K562 (cell line): ENCODE results near the gene RAB26. TPM values are rescaled to one million over a fixed set of nuclear protein-coding genes. Genes with fewer than 3 reads are reported as not detected.

Experiments used
- ATAC-seq: fragments of 200-7000 bp; cut with Tn5 transposase; 3 replicates; pipeline ENCODE4 v1.9.1; 2020; ENCODE audit warnings: moderate library complexity
- BruUV-seq: library from RNA; stranded (reverse); fragments of 400-500 nt; replicated peaks from 2 replicates; lab custom pipeline; 2021; lab: Mats Ljungman, UMichigan
- CTCF ChIA-PET: fragments of 300-600 bp; formaldehyde crosslinking; extraction: SDS; loops from one replicate; lab custom pipeline; 2021; ENCODE audit warnings: low intra/inter-chr PET ratio; lab: Yijun Ruan, JAX
- POLR2A ChIA-PET: fragments of 300-600, 350-650 bp; sonication (Branson Sonifier 250); formaldehyde crosslinking; extraction: SDS; loops from one replicate; lab custom pipeline; 2021; ENCODE audit warnings: antibody characterized with exemption, inconsistent platforms; lab: Yijun Ruan, JAX
- DNase-seq, 4 experiments: peaks; one replicate each; pipeline versions ENCODE4 v3.0.0 to v3.0.0-alpha.2; 2011 to 2018; ENCODE audit warnings: low spot score in 3 of 4, mixed read lengths in 3 of 4; ENCODE audit errors: extremely low read depth in 1 of 4
- FAIRE-seq: peaks from 2 replicates; lab custom pipeline; 2011; peaks lifted over from hg19 to GRCh38; lab: Jason Lieb, UNC
- H2AFZ ChIP-seq: 2 replicates; pipeline ENCODE4 v1.6.0; 2011; ENCODE audit warnings: low read depth, low read length, control low read depth, inconsistent platforms
- H3K27ac ChIP-seq: fragments of 200-600 bp; 3 replicates; pipeline ENCODE4 v1.8.0; 2011; ENCODE audit warnings: low read depth, mild to moderate bottlenecking, control low read depth, inconsistent platforms, low read length, moderate library complexity, mixed read lengths; ENCODE audit errors: extremely low read depth
- H3K27me3 ChIP-seq, 2 experiments: fragments of 300-600 bp in 1 of 2; 2 replicates in 1 of 2; 3 replicates in 1 of 2; pipeline versions ENCODE4 v1.6.0 to v1.8.0; 2011; ENCODE audit warnings: inconsistent platforms in 2 of 2, low read length in 2 of 2, mild to moderate bottlenecking in 1 of 2, mixed read lengths in 1 of 2, moderate library complexity in 1 of 2; ENCODE audit not compliant: control insufficient read depth in 2 of 2, insufficient read depth in 2 of 2
- H3K36me3 ChIP-seq: fragments of 300-600 bp; 3 replicates; pipeline ENCODE4 v1.8.0; 2011; ENCODE audit warnings: mild to moderate bottlenecking, low read length, inconsistent platforms; ENCODE audit not compliant: control insufficient read depth, insufficient read depth
- H3K4me1 ChIP-seq, 2 experiments: fragments of 200-600 bp in 1 of 2; replicated peaks in 1 of 2; 2 replicates in 1 of 2; 3 replicates in 1 of 2; pipeline versions ENCODE4 v1.5.1 to v1.8.0; 2011; ENCODE audit warnings: inconsistent platforms in 2 of 2, low read length in 2 of 2, mild to moderate bottlenecking in 1 of 2, mixed read lengths in 1 of 2, moderate library complexity in 1 of 2; ENCODE audit not compliant: control insufficient read depth in 2 of 2, insufficient read depth in 2 of 2
- H3K4me2 ChIP-seq: 2 replicates; pipeline ENCODE4 v1.6.1; 2011; ENCODE audit warnings: low read length, control low read depth, inconsistent platforms, mixed read lengths; ENCODE audit not compliant: insufficient read depth
- H3K4me3 ChIP-seq: fragments of 200-600 bp; sonication (generic), shearing (Covaris generic); 2 replicates; pipeline ENCODE4 v1.5.1; 2016; ENCODE audit warnings: control low read depth, inconsistent platforms
- H3K79me2 ChIP-seq: fragments of 200-600 bp; 3 replicates; pipeline ENCODE4 v1.8.0; 2011; ENCODE audit warnings: low read length, inconsistent platforms; ENCODE audit not compliant: control insufficient read depth, insufficient read depth
- H3K9ac ChIP-seq, 2 experiments: 2 replicates each; pipeline versions ENCODE4 v1.6.0 to v1.6.1; 2011; ENCODE audit warnings: low read depth in 2 of 2, low read length in 2 of 2, control low read depth in 1 of 2, inconsistent platforms in 1 of 2, mild to moderate bottlenecking in 1 of 2, mixed read lengths in 1 of 2; ENCODE audit not compliant: insufficient read depth in 1 of 2
- H3K9me1 ChIP-seq: one replicate; pipeline ENCODE4 v1.6.0; 2011; ENCODE audit warnings: inconsistent platforms, mild to moderate bottlenecking, low read length, moderate library complexity; ENCODE audit not compliant: control insufficient read depth, insufficient read depth
- H3K9me3 ChIP-seq: replicated peaks from 2 replicates; pipeline ENCODE4 v1.5.1; 2011; ENCODE audit warnings: low read depth, low read length, inconsistent platforms; ENCODE audit not compliant: control insufficient read depth, insufficient read depth
- H4K20me1 ChIP-seq: replicated peaks from 2 replicates; pipeline ENCODE4 v1.6.1; 2011; ENCODE audit warnings: low read length, inconsistent platforms, mixed read lengths; ENCODE audit not compliant: control insufficient read depth, insufficient read depth
- CBX2 ChIP-seq: fragments of 200-600 bp; sonication (generic); IDR thresholded peaks from one replicate; pipeline ENCODE4 v1.6.1; 2012; ENCODE audit warnings: mild to moderate bottlenecking, low read length, inconsistent platforms; ENCODE audit not compliant: insufficient read depth, poor library complexity, severe bottlenecking
- POLR2G ChIP-seq: fragments of 200-400 bp; formaldehyde crosslinking; IDR thresholded peaks from 2 replicates; pipeline ENCODE4 v1.6.1; 2017; ENCODE audit warnings: low read depth, mild to moderate bottlenecking, antibody characterized with exemption, low read length, moderate library complexity
- WGBS: fragments of 100-300 bp; shearing (Covaris generic); methylation state at CpG from one replicate; pipeline ENCODE4 v1.1.6; 2016; ENCODE audit warnings: low coverage, mixed read lengths; ENCODE audit not compliant: insufficient coverage; ENCODE audit errors: missing lambda C conversion rate; 5-methylcytosine and 5-hydroxymethylcytosine counted together
- in situ Hi-C: fragments of 300-500 bp; cut with MboI; formaldehyde crosslinking; loops from 4 replicates; pipeline ENCODE4 v1.15.0; 2018; ENCODE audit warnings: inconsistent platforms, mixed read lengths
- intact Hi-C: fragments of 100-400 bp; cut with micrococcal nuclease; formaldehyde crosslinking; loops from 2 replicates; pipeline ENCODE4 v1.14.2; 2022
- polyA plus RNA-seq, 8 experiments: library from polyadenylated mRNA; depleted of rRNA in 4 of 8; stranded (reverse) in 5 of 8; unstranded in 3 of 8; fragments of >200 nt; fragmentation: Nextera tagmentation in 2 of 8; fragmentation: Illumina TruSeq in 1 of 8; extraction: Ambion mirVana in 2 of 8; extraction: Trizol in 1 of 8; gene quantifications; 2 replicates each; pipeline versions ENCODE4 v1.2.1 to v1.2.3, GENCODE V29; 2011 to 2014; ENCODE audit warnings: inconsistent platforms in 1 of 8, missing spikeins in 1 of 8
- total RNA-seq, 7 experiments: library from RNA; depleted of rRNA in 6 of 7; stranded (reverse); fragments of >200 nt in 6 of 7; fragmentation: Illumina TruSeq in 2 of 7; extraction: Trizol in 2 of 7; gene quantifications; 2 replicates each; pipeline versions ENCODE4 v1.2.1 to v1.2.3, GENCODE V29; 2011 to 2021; ENCODE audit warnings: low replicate concordance in 1 of 7
- TF ChIP-seq, protein P1 (sequence below): fragments of 250-450 bp; sonication (Bioruptor Pico); IDR thresholded peaks from 2 replicates; pipeline ENCODE4 v1.5.0; 2021

The RAB26 gene
- total and polyA plus RNA-seq, 9 of the 15 experiments (the other 6 are each of a cell fraction or from before 2014, with no cell fraction given): 0.25 to 6.1 (median 2.1) TPM

- Histone ChIP-seq H3K79me2 (peaks cover 83% of the 10 kb centered on the region), H3K27ac (no peak overlapping the region), H3K4me2 (no peak overlapping the region), H3K36me3 (peaks cover 48% of the 10 kb centered on the region; the same call in 1 of the 3 replicates), H4K20me1 (peaks cover 18% of the 10 kb centered on the region; the same call in 1 of the 2 replicates), H3K9me3 (peaks cover 3% of the 10 kb centered on the region), H3K4me3 (no peak overlapping the region), H3K9ac (peak overlapping the region in 1 of 2 experiments; percentile 17; a peak in 1 of 4 replicates), H3K4me1 (peaks cover 8 to 70% of the 10 kb centered on the region in 2 experiments; a peak in 4 of 5 replicates), H3K9me1 (peaks cover 6% of the 10 kb centered on the region), H3K27me3 (no peaks in the 10 kb centered on the region), H2AFZ (no peak overlapping the region)
- in situ Hi-C loops: no loop called here
- TF ChIP-seq, protein P1, sequence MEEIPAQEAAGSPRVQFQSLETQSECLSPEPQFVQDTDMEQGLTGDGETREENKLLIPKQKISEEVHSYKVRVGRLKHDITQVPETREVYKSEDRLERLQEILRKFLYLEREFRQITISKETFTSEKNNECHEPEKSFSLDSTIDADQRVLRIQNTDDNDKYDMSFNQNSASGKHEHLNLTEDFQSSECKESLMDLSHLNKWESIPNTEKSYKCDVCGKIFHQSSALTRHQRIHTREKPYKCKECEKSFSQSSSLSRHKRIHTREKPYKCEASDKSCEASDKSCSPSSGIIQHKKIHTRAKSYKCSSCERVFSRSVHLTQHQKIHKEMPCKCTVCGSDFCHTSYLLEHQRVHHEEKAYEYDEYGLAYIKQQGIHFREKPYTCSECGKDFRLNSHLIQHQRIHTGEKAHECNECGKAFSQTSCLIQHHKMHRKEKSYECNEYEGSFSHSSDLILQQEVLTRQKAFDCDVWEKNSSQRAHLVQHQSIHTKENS (CRISPR knock-in tag): no peak
- 0 out of 2 replicates have a peak, but pooled peaks have one; percentile 5 for TF ChIP-seq POLR2G
- no peak for TF ChIP-seq CBX2
- 97% methylated on average over 9 of the region's 20 CpGs for WGBS
- intact Hi-C loops: no loop called here
- CTCF ChIA-PET: no interaction called here
- ATAC-seq (no peak), DNase-seq (no peak), FAIRE-seq (no peak)
- POLR2A ChIA-PET: no interaction called here
- BruUV-seq: no TSS peak
Measured at GRCh38 chr16:2160915-2161551, 12.6 kb downstream of the RAB26 start.
